ENCODE measurements around the gene HOXD12.

GRCh38 chr2:176088048-176088936 lies 11.3 kb upstream of the HOXD12 start:
- TF ChIP-seq, protein P1, sequence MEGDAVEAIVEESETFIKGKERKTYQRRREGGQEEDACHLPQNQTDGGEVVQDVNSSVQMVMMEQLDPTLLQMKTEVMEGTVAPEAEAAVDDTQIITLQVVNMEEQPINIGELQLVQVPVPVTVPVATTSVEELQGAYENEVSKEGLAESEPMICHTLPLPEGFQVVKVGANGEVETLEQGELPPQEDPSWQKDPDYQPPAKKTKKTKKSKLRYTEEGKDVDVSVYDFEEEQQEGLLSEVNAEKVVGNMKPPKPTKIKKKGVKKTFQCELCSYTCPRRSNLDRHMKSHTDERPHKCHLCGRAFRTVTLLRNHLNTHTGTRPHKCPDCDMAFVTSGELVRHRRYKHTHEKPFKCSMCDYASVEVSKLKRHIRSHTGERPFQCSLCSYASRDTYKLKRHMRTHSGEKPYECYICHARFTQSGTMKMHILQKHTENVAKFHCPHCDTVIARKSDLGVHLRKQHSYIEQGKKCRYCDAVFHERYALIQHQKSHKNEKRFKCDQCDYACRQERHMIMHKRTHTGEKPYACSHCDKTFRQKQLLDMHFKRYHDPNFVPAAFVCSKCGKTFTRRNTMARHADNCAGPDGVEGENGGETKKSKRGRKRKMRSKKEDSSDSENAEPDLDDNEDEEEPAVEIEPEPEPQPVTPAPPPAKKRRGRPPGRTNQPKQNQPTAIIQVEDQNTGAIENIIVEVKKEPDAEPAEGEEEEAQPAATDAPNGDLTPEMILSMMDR (IDR thresholded peaks at IDR 0.05): peak; percentile 94
- TF ChIP-seq REST (IDR thresholded peaks at IDR 0.05; ENCODE audit: insufficient read depth in 1 of 2, low read depth in 2 of 2, low read length in 1 of 2): no peak

Data from Panc1 (cell line).